HEK293 (cell line): ENCODE data around the gene CFAP53.
A peak's percentile ranks its signal among the peaks of the same experiment; 100 is the strongest.

Experiments used
- HOXD13 ChIP-seq: sonication (generic); formaldehyde crosslinking; IDR thresholded peaks from 2 replicates; pipeline ENCODE4 v1.8.0; 2022; ENCODE audit warnings: missing genetic modification reagents, borderline replicate concordance
- KLF1 ChIP-seq: fragments of 450-650 bp; formaldehyde crosslinking; IDR thresholded peaks from 2 replicates; pipeline ENCODE4 v1.5.1; 2016; ENCODE audit warnings: missing biosample characterization, missing genetic modification characterization
- MYNN ChIP-seq: fragments of 450-650 bp; formaldehyde crosslinking; IDR thresholded peaks from 2 replicates; pipeline ENCODE4 v1.5.1; 2016; ENCODE audit warnings: missing biosample characterization, missing genetic modification characterization, borderline replicate concordance
- REPIN1 ChIP-seq: fragments of 450-650 bp; formaldehyde crosslinking; IDR thresholded peaks from 2 replicates; pipeline ENCODE4 v1.5.1; 2017; ENCODE audit warnings: missing biosample characterization, missing genetic modification characterization, low read depth
- SETDB1 ChIP-seq: IDR thresholded peaks from one replicate; pipeline ENCODE4 v1.6.1; 2017; ENCODE audit warnings: mild to moderate bottlenecking, low read length, moderate library complexity, mixed read lengths; ENCODE audit not compliant: insufficient read length
- TRIM28 ChIP-seq: IDR thresholded peaks from 2 replicates; pipeline ENCODE4 v1.6.1; 2011; ENCODE audit warnings: low read length, control low read depth, borderline replicate concordance
- YY2 ChIP-seq: fragments of 450-650 bp; formaldehyde crosslinking; IDR thresholded peaks from 2 replicates; pipeline ENCODE4 v1.5.1; 2016; ENCODE audit warnings: missing biosample characterization, missing genetic modification characterization
- ZBTB17 ChIP-seq: fragments of 450-650 bp; formaldehyde crosslinking; IDR thresholded peaks from 2 replicates; pipeline ENCODE4 v1.5.1; 2016; ENCODE audit warnings: missing biosample characterization, missing genetic modification characterization
- ZBTB6 ChIP-seq: fragments of 450-650 bp; formaldehyde crosslinking; IDR thresholded peaks from 2 replicates; pipeline ENCODE4 v1.5.1; 2017; ENCODE audit warnings: missing biosample characterization, missing genetic modification characterization
- ZNF138 ChIP-seq: fragments of 450-650 bp; formaldehyde crosslinking; IDR thresholded peaks from 2 replicates; pipeline ENCODE4 v1.5.1; 2016; ENCODE audit warnings: missing biosample characterization, missing genetic modification characterization, borderline replicate concordance
- ZNF140 ChIP-seq: fragments of 450-650 bp; formaldehyde crosslinking; IDR thresholded peaks from 2 replicates; pipeline ENCODE4 v1.5.1; 2016; ENCODE audit warnings: missing biosample characterization, missing genetic modification characterization
- ZNF175 ChIP-seq: fragments of 450-650 bp; formaldehyde crosslinking; IDR thresholded peaks from 2 replicates; pipeline ENCODE4 v1.5.1; 2016; ENCODE audit warnings: missing biosample characterization, missing genetic modification characterization
- ZNF184 ChIP-seq: fragments of 450-650 bp; IDR thresholded peaks from 2 replicates; pipeline ENCODE4 v1.5.1; 2018; ENCODE audit warnings: missing biosample characterization, mild to moderate bottlenecking, missing genetic modification characterization
- ZNF214 ChIP-seq: fragments of 450-650 bp; formaldehyde crosslinking; IDR thresholded peaks from 2 replicates; pipeline ENCODE4 v1.5.1; 2017; ENCODE audit warnings: missing biosample characterization, mild to moderate bottlenecking, missing genetic modification characterization, borderline replicate concordance
- ZNF433 ChIP-seq: fragments of 450-650 bp; formaldehyde crosslinking; IDR thresholded peaks from 2 replicates; pipeline ENCODE4 v1.5.1; 2016; ENCODE audit warnings: missing biosample characterization, missing genetic modification characterization, low read depth
- ZNF48 ChIP-seq: fragments of 450-650 bp; formaldehyde crosslinking; IDR thresholded peaks from 2 replicates; pipeline ENCODE4 v1.5.1; 2016; ENCODE audit warnings: missing biosample characterization, missing genetic modification characterization
- ZNF513 ChIP-seq: fragments of 450-650 bp; IDR thresholded peaks from 2 replicates; pipeline ENCODE4 v1.5.1; 2018; ENCODE audit warnings: missing biosample characterization, missing genetic modification characterization
- ZNF560 ChIP-seq: fragments of 450-650 bp; formaldehyde crosslinking; IDR thresholded peaks from 2 replicates; pipeline ENCODE4 v1.5.1; 2017; ENCODE audit warnings: missing biosample characterization, missing genetic modification characterization, borderline replicate concordance
- ZNF623 ChIP-seq: fragments of 450-650 bp; formaldehyde crosslinking; IDR thresholded peaks from 2 replicates; pipeline ENCODE4 v1.5.1; 2016; ENCODE audit warnings: missing biosample characterization, missing genetic modification characterization
- ZNF76 ChIP-seq: fragments of 450-650 bp; formaldehyde crosslinking; IDR thresholded peaks from 2 replicates; pipeline ENCODE4; 2016; ENCODE audit warnings: low read depth, missing biosample characterization, missing genetic modification characterization, borderline replicate concordance
- ZNF791 ChIP-seq: fragments of 450-650 bp; formaldehyde crosslinking; IDR thresholded peaks from 2 replicates; pipeline ENCODE4 v1.5.1; 2016; ENCODE audit warnings: missing biosample characterization, missing genetic modification characterization
- ZNF843 ChIP-seq: fragments of 450-650 bp; formaldehyde crosslinking; IDR thresholded peaks from 2 replicates; pipeline ENCODE4 v1.5.1; 2016; ENCODE audit warnings: missing biosample characterization, missing genetic modification characterization
- ZSCAN18 ChIP-seq: fragments of 450-650 bp; formaldehyde crosslinking; IDR thresholded peaks from 2 replicates; pipeline ENCODE4 v1.5.1; 2016; ENCODE audit warnings: missing biosample characterization, missing genetic modification characterization
- ZXDB ChIP-seq: fragments of 450-650 bp; formaldehyde crosslinking; IDR thresholded peaks from 2 replicates; pipeline ENCODE4 v1.5.1; 2016; ENCODE audit warnings: missing biosample characterization, missing genetic modification characterization
- TF ChIP-seq, protein P1 (sequence below): fragments of 450-650 bp; formaldehyde crosslinking; IDR thresholded peaks from 2 replicates; pipeline ENCODE4 v1.5.1; 2016; ENCODE audit warnings: missing biosample characterization, missing genetic modification characterization
- TF ChIP-seq, protein P2 (sequence below): fragments of 450-650 bp; formaldehyde crosslinking; IDR thresholded peaks from 2 replicates; pipeline ENCODE4 v1.5.1; 2016; ENCODE audit warnings: missing biosample characterization, missing genetic modification characterization, borderline replicate concordance
- TF ChIP-seq, protein P3 (sequence below): fragments of 450-650 bp; formaldehyde crosslinking; IDR thresholded peaks from 2 replicates; pipeline ENCODE4 v1.5.1; 2016; ENCODE audit warnings: missing biosample characterization, missing genetic modification characterization
- TF ChIP-seq, protein P4 (sequence below): fragments of 450-650 bp; formaldehyde crosslinking; IDR thresholded peaks from 2 replicates; pipeline ENCODE4 v1.5.1; 2016; ENCODE audit warnings: missing biosample characterization, missing genetic modification characterization
- TF ChIP-seq, protein P5 (sequence below): fragments of 450-650 bp; formaldehyde crosslinking; IDR thresholded peaks from 2 replicates; pipeline ENCODE4 v1.5.1; 2016; ENCODE audit warnings: missing biosample characterization, missing genetic modification characterization

Gene CFAP53

GRCh38 chr18:50287441-50288347, 21.4 kb upstream of the CFAP53 start, which contains the start of gene CXXC1 (continued):
- TF ChIP-seq ZSCAN18 (tag by site-specific recombination) (peak; percentile 91), ZBTB17 (tag by site-specific recombination) (peak; percentile 98), ZBTB6 (tag by site-specific recombination) (peak; percentile 76; the same call in 1 of the 2 replicates), ZNF48 (tag by site-specific recombination) (no peak), ZNF791 (tag by site-specific recombination) (no peak), ZNF560 (no peak), ZNF623 (tag by site-specific recombination) (no peak), ZNF76 (peak; percentile 94), MYNN (tag by site-specific recombination) (no peak), HOXD13 (CRISPR knock-in tag) (no peak), ZNF184 (tag by site-specific recombination) (no peak), REPIN1 (tag by site-specific recombination) (no peak), ZNF175 (tag by site-specific recombination) (no peak), TRIM28 (no peak), SETDB1 (no peak), ZNF138 (no peak), ZNF513 (tag by site-specific recombination) (no peak), ZNF843 (peak; percentile 23; the same call in 1 of the 2 replicates), YY2 (tag by site-specific recombination) (peak; percentile 100), ZNF214 (no peak), KLF1 (tag by site-specific recombination) (no peak; the same call in 1 of the 2 replicates), ZNF433 (no peak), ZXDB (peak; percentile 72; the same call in 1 of the 2 replicates), ZNF140 (tag by site-specific recombination) (no peak)
- TF ChIP-seq, protein P1, sequence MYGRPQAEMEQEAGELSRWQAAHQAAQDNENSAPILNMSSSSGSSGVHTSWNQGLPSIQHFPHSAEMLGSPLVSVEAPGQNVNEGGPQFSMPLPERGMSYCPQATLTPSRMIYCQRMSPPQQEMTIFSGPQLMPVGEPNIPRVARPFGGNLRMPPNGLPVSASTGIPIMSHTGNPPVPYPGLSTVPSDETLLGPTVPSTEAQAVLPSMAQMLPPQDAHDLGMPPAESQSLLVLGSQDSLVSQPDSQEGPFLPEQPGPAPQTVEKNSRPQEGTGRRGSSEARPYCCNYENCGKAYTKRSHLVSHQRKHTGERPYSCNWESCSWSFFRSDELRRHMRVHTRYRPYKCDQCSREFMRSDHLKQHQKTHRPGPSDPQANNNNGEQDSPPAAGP = peak; percentile 24; the same call in 1 of the 2 replicates
- TF ChIP-seq, protein P2, sequence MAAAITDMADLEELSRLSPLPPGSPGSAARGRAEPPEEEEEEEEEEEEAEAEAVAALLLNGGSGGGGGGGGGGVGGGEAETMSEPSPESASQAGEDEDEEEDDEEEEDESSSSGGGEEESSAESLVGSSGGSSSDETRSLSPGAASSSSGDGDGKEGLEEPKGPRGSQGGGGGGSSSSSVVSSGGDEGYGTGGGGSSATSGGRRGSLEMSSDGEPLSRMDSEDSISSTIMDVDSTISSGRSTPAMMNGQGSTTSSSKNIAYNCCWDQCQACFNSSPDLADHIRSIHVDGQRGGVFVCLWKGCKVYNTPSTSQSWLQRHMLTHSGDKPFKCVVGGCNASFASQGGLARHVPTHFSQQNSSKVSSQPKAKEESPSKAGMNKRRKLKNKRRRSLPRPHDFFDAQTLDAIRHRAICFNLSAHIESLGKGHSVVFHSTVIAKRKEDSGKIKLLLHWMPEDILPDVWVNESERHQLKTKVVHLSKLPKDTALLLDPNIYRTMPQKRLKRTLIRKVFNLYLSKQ (tag by site-specific recombination) = no peak
- TF ChIP-seq, protein P3, sequence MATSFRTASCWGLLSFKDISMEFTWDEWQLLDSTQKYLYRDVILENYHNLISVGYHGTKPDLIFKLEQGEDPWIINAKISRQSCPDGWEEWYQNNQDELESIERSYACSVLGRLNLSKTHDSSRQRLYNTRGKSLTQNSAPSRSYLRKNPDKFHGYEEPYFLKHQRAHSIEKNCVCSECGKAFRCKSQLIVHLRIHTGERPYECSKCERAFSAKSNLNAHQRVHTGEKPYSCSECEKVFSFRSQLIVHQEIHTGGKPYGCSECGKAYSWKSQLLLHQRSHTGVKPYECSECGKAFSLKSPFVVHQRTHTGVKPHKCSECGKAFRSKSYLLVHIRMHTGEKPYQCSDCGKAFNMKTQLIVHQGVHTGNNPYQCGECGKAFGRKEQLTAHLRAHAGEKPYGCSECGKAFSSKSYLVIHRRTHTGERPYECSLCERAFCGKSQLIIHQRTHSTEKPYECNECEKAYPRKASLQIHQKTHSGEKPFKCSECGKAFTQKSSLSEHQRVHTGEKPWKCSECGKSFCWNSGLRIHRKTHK (tag by site-specific recombination) = no peak
- TF ChIP-seq, protein P4, sequence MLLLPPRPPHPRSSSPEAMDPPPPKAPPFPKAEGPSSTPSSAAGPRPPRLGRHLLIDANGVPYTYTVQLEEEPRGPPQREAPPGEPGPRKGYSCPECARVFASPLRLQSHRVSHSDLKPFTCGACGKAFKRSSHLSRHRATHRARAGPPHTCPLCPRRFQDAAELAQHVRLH = no peak
- TF ChIP-seq, protein P5, sequence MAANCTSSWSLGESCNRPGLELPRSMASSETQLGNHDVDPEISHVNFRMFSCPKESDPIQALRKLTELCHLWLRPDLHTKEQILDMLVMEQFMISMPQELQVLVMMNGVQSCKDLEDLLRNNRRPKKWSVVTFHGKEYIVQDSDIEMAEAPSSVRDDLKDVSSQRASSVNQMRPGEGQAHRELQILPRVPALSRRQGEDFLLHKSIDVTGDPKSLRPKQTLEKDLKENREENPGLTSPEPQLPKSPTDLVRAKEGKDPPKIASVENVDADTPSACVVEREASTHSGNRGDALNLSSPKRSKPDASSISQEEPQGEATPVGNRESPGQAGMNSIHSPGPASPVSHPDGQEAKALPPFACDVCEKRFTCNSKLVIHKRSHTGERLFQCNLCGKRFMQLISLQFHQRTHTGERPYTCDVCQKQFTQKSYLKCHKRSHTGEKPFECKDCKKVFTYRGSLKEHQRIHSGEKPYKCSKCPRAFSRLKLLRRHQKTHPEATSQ (tag by site-specific recombination) = no peak
